Measurements from ENCODE around the gene GJB6. TPM values are rescaled to one million over a fixed set of nuclear protein-coding genes. Genes with fewer than 3 reads are reported as not detected.

The GJB6 gene
- total and polyA plus RNA-seq, 2 experiments from 2014 or later = not detected

DNA sequence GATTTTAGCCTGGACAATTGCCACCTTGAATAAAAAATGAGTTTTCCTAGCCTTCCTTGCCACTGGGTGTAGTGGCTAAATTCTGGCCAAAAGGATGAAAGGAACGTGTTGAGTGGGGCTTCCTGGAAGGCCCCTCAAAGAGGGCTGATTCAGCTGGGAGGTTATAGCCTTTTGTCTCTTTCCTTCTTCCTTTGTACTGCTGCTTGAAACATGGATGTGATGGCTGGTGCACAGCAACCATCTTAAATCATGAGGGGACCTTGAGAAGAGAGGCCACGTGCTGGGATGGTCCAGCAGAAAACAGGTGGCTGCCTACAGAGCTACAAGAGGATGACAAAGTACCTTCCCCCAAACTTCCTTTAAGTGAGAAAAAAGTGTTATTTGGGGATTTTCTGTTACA lies 40.0 kb upstream of the GJB6 start (continued):
- TF ChIP-seq, protein P1, sequence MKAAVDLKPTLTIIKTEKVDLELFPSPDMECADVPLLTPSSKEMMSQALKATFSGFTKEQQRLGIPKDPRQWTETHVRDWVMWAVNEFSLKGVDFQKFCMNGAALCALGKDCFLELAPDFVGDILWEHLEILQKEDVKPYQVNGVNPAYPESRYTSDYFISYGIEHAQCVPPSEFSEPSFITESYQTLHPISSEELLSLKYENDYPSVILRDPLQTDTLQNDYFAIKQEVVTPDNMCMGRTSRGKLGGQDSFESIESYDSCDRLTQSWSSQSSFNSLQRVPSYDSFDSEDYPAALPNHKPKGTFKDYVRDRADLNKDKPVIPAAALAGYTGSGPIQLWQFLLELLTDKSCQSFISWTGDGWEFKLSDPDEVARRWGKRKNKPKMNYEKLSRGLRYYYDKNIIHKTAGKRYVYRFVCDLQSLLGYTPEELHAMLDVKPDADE (IDR thresholded peaks at IDR 0.05) = no peak
- no peak for TF ChIP-seq ZNF114 (CRISPR knock-in tag; IDR thresholded peaks at IDR 0.05)
- no peak for TF ChIP-seq EZH2phosphoT487 (IDR thresholded peaks at IDR 0.05; ENCODE audit: unreplicated experiment)
- TF ChIP-seq, protein P2, sequence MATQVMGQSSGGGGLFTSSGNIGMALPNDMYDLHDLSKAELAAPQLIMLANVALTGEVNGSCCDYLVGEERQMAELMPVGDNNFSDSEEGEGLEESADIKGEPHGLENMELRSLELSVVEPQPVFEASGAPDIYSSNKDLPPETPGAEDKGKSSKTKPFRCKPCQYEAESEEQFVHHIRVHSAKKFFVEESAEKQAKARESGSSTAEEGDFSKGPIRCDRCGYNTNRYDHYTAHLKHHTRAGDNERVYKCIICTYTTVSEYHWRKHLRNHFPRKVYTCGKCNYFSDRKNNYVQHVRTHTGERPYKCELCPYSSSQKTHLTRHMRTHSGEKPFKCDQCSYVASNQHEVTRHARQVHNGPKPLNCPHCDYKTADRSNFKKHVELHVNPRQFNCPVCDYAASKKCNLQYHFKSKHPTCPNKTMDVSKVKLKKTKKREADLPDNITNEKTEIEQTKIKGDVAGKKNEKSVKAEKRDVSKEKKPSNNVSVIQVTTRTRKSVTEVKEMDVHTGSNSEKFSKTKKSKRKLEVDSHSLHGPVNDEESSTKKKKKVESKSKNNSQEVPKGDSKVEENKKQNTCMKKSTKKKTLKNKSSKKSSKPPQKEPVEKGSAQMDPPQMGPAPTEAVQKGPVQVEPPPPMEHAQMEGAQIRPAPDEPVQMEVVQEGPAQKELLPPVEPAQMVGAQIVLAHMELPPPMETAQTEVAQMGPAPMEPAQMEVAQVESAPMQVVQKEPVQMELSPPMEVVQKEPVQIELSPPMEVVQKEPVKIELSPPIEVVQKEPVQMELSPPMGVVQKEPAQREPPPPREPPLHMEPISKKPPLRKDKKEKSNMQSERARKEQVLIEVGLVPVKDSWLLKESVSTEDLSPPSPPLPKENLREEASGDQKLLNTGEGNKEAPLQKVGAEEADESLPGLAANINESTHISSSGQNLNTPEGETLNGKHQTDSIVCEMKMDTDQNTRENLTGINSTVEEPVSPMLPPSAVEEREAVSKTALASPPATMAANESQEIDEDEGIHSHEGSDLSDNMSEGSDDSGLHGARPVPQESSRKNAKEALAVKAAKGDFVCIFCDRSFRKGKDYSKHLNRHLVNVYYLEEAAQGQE (IDR thresholded peaks at IDR 0.05; ENCODE audit: unreplicated experiment) = no peak

DNA sequence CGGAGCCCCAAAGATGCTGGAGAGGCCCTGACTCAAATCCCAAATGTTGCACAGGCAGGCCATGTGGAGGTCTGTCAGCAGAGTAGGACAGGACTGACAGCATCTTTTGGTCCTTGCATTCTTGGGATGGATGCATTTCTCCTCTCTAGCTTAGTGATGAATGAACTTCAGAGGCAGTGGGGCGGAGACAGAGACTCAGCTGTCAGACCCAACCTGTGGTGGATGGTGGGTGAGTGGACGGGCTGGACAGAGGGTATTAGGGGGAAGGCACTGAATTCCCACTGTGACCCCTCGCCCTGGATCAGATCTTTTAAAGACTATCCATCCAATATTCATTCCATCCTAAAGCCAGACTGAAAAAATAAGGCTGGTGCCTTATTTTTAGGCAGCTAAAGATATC lies 39.3 kb upstream of the GJB6 start:
- Histone ChIP-seq H4K20me1 (replicated peaks; ENCODE audit: insufficient read depth) (no peaks in the 10 kb centered on the region; the same call in 1 of the 2 replicates), H3K4me2 (no peak overlapping the region), H3K4me1 (ENCODE audit: insufficient read depth) (no peaks in the 10 kb centered on the region), H3K36me3 (ENCODE audit: insufficient read depth) (no peaks in the 10 kb centered on the region), H3F3A (replicated peaks; ENCODE audit: low read depth) (no peaks in the 10 kb centered on the region), H3K79me2 (replicated peaks; ENCODE audit: insufficient read depth) (no peaks in the 10 kb centered on the region), H3K4me3 (no peak overlapping the region), H3K27ac (ENCODE audit: low read depth) (no peak overlapping the region), H3K9me2 (ENCODE audit: insufficient read depth) (no peaks in the 10 kb centered on the region), H2AFZ (no peak overlapping the region), H3K27me3 (ENCODE audit: insufficient read depth) (no peaks in the 10 kb centered on the region)
- H3K27ac Mint-ChIP-seq = no peak overlapping the region
- no peaks in the 10 kb centered on the region for H3K36me3 Mint-ChIP-seq (ENCODE audit: low read depth)
- DNase-seq (ENCODE audit: low spot score) = no peak
- no peak for ATAC-seq
- no peaks in the 10 kb centered on the region for H3K4me1 Mint-ChIP-seq
- no peaks in the 10 kb centered on the region for H3K27me3 Mint-ChIP-seq (ENCODE audit: insufficient read depth, low read depth, poor library complexity)
- no peaks in the 10 kb centered on the region for H3K9me3 Mint-ChIP-seq
- H3K4me3 Mint-ChIP-seq = no peak overlapping the region
- TF ChIP-seq, protein P3, sequence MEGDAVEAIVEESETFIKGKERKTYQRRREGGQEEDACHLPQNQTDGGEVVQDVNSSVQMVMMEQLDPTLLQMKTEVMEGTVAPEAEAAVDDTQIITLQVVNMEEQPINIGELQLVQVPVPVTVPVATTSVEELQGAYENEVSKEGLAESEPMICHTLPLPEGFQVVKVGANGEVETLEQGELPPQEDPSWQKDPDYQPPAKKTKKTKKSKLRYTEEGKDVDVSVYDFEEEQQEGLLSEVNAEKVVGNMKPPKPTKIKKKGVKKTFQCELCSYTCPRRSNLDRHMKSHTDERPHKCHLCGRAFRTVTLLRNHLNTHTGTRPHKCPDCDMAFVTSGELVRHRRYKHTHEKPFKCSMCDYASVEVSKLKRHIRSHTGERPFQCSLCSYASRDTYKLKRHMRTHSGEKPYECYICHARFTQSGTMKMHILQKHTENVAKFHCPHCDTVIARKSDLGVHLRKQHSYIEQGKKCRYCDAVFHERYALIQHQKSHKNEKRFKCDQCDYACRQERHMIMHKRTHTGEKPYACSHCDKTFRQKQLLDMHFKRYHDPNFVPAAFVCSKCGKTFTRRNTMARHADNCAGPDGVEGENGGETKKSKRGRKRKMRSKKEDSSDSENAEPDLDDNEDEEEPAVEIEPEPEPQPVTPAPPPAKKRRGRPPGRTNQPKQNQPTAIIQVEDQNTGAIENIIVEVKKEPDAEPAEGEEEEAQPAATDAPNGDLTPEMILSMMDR (conservative IDR thresholded peaks at IDR 0.05; ENCODE audit: low read depth in 2 of 2) = no peak
- TF ChIP-seq EZH2phosphoT487 (IDR thresholded peaks at IDR 0.05; ENCODE audit: unreplicated experiment) (no peak), CREB1 (CRISPR knock-in tag; IDR thresholded peaks at IDR 0.05; ENCODE audit: low read depth) (no peak)
- TF ChIP-seq, protein P2 (IDR thresholded peaks at IDR 0.05; ENCODE audit: unreplicated experiment) = no peak
- TF ChIP-seq, protein P1 (IDR thresholded peaks at IDR 0.05) = no peak
